Measurements from ENCODE around the gene AP2A2.

- no peak for TF ChIP-seq CTCF (conservative IDR thresholded peaks at IDR 0.05)
- no peak for TF ChIP-seq EZH2 (IDR thresholded peaks at IDR 0.05; ENCODE audit: low read depth)
These were observed 47.6 kb downstream of the AP2A2 start for GRCh38 chr11:973237-973636.

Measured in PC-9 (cell line).